Keratinocyte (primary cell): ENCODE data around the gene TRDN. TPM values are rescaled to one million over a fixed set of nuclear protein-coding genes. Genes with fewer than 3 reads are reported as not detected.

ENCODE experiments used
- DNase-seq: peaks from one replicate; pipeline ENCODE4 v3.0.0-alpha.2; 2011; ENCODE audit warnings: low read depth, missing footprints, low spot score
- FAIRE-seq: peaks from 2 replicates; lab custom pipeline; 2011; peaks lifted over from hg19 to GRCh38; lab: Jason Lieb, UNC
- H2AFZ ChIP-seq: 2 replicates; pipeline ENCODE4 v1.6.0; 2012; ENCODE audit warnings: low read length, control low read depth, inconsistent platforms; ENCODE audit not compliant: control insufficient read depth
- H3K27ac ChIP-seq: 2 replicates; pipeline ENCODE4 v1.5.1; 2011; ENCODE audit warnings: low read length; ENCODE audit not compliant: control insufficient read depth, insufficient read depth
- H3K27me3 ChIP-seq: 3 replicates; pipeline ENCODE4 v1.6.0; 2011; ENCODE audit warnings: low read length; ENCODE audit not compliant: control insufficient read depth, insufficient read depth; ENCODE audit errors: extremely low read depth
- H3K36me3 ChIP-seq, 2 experiments: 2 replicates in 1 of 2; 3 replicates in 1 of 2; pipeline ENCODE4 v1.5.1; 2011; ENCODE audit warnings: low read length in 2 of 2, mild to moderate bottlenecking in 1 of 2; ENCODE audit not compliant: control insufficient read depth in 2 of 2, insufficient read depth in 2 of 2; ENCODE audit errors: extremely low read depth in 1 of 2
- H3K4me1 ChIP-seq: 3 replicates; pipeline ENCODE4 v1.5.1; 2011; ENCODE audit warnings: low read length; ENCODE audit not compliant: control insufficient read depth, insufficient read depth; ENCODE audit errors: extremely low read depth
- H3K4me2 ChIP-seq: 3 replicates; pipeline ENCODE4 v1.6.0; 2011; ENCODE audit warnings: low read depth, low read length; ENCODE audit not compliant: control insufficient read depth, insufficient read depth; ENCODE audit errors: extremely low read depth
- H3K4me3 ChIP-seq, 3 experiments: fragments of 200-600 bp in 1 of 3; sonication (generic) in 1 of 3; 2 replicates in 2 of 3; 3 replicates in 1 of 3; pipeline ENCODE4 v1.5.1; 2011 to 2016; ENCODE audit warnings: low read length in 3 of 3, mild to moderate bottlenecking in 3 of 3, control low read depth in 2 of 3, inconsistent platforms in 1 of 3, low read depth in 1 of 3, mixed read lengths in 1 of 3, mixed run types in 1 of 3, moderate library complexity in 1 of 3; ENCODE audit not compliant: control insufficient read depth in 2 of 3, insufficient read depth in 2 of 3; ENCODE audit errors: extremely low read depth in 1 of 3
- H3K79me2 ChIP-seq: 2 replicates; pipeline ENCODE4 v1.6.0; 2012; ENCODE audit warnings: low read length; ENCODE audit not compliant: control insufficient read depth, insufficient read depth
- H3K9ac ChIP-seq: 3 replicates; pipeline ENCODE4 v1.6.0; 2011; ENCODE audit warnings: low read length; ENCODE audit not compliant: control insufficient read depth, insufficient read depth; ENCODE audit errors: extremely low read depth
- H3K9me1 ChIP-seq: 3 replicates; pipeline ENCODE4 v1.6.0; 2011; ENCODE audit warnings: low read length; ENCODE audit not compliant: control insufficient read depth, insufficient read depth; ENCODE audit errors: extremely low read depth
- H3K9me3 ChIP-seq: 2 replicates; pipeline ENCODE4 v1.5.1; 2012; ENCODE audit warnings: low read depth, low read length; ENCODE audit not compliant: control insufficient read depth
- H4K20me1 ChIP-seq: 3 replicates; pipeline ENCODE4 v1.6.0; 2011; ENCODE audit warnings: low read length; ENCODE audit not compliant: control insufficient read depth, insufficient read depth; ENCODE audit errors: extremely low read depth
- EZH2 ChIP-seq: IDR thresholded peaks from one replicate; pipeline ENCODE4 v1.6.1; 2012; ENCODE audit warnings: inconsistent platforms, mild to moderate bottlenecking, low read length, moderate library complexity
- dilution Hi-C: fragments of 300-500 bp; cut with MboI; formaldehyde crosslinking; loops from one replicate; pipeline ENCODE4 v1.7.0; 2020; ENCODE audit warnings: low sequenced_read_pairs; ENCODE audit not compliant: extremely low pct_ligation_motif_present
- polyA plus RNA-seq, 5 experiments: library from polyadenylated mRNA; depleted of rRNA in 3 of 5; stranded (reverse) in 3 of 5; stranded (forward) in 1 of 5; unstranded in 1 of 5; fragments of >200 nt; gene quantifications; 1 replicate in 1 of 5; 2 replicates in 3 of 5; 3 replicates in 1 of 5; pipeline versions ENCODE4 v1.2.1 to v1.2.3, GENCODE V29; 2011 to 2012; ENCODE audit warnings: missing spikeins in 2 of 5, low read depth in 1 of 5, low replicate concordance in 1 of 5
- TF ChIP-seq, protein P1 (sequence below), 3 experiments: IDR thresholded peaks in 1 of 3; conservative IDR thresholded peaks in 1 of 3; optimal IDR thresholded peaks in 1 of 3; 2 replicates in 2 of 3; 3 replicates in 1 of 3; pipeline versions ENCODE3 to v1.5.1; 2011; ENCODE audit warnings: low read length in 3 of 3, mild to moderate bottlenecking in 3 of 3, moderate library complexity in 2 of 3, control low read depth in 1 of 3, inconsistent platforms in 1 of 3; ENCODE audit not compliant: insufficient read depth in 2 of 3; ENCODE audit errors: extremely low read depth in 1 of 3

The TRDN gene
- polyA plus RNA-seq, 1 donor (not counting 4 experiments of a cell fraction or from before 2014, with no cell fraction given): not detected

DNA sequence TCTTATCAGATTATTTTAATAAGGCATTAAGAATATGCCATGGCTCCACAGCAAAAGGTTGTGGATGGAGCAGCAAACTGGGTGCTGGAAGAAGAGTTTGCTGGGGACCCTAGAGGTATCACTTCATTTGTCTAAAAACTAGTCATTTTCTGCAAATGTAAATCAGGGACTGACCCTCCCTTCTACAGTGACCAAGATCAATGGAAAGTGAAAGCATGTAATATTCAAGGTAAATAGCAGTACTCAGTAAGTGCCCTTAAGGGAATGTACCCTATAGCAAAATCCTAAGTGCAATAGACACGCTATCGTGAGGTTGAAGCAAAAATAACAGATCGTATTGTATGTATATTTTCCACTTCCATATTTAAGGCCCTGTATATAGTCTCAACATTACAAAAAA is 38.7 kb downstream of the TRDN start:
- Histone ChIP-seq H4K20me1 (no peaks in the 10 kb centered on the region), H3K27me3 (no peaks in the 10 kb centered on the region), H2AFZ (no peak overlapping the region), H3K4me3 (no peak overlapping the region), H3K4me2 (no peak overlapping the region), H3K9me1 (no peaks in the 10 kb centered on the region), H3K9ac (no peak overlapping the region), H3K9me3 (no peaks in the 10 kb centered on the region), H3K79me2 (no peaks in the 10 kb centered on the region), H3K36me3 (no peaks in the 10 kb centered on the region), H3K27ac (no peak overlapping the region), H3K4me1 (no peaks in the 10 kb centered on the region)
- TF ChIP-seq EZH2: no peak
- TF ChIP-seq, protein P1, sequence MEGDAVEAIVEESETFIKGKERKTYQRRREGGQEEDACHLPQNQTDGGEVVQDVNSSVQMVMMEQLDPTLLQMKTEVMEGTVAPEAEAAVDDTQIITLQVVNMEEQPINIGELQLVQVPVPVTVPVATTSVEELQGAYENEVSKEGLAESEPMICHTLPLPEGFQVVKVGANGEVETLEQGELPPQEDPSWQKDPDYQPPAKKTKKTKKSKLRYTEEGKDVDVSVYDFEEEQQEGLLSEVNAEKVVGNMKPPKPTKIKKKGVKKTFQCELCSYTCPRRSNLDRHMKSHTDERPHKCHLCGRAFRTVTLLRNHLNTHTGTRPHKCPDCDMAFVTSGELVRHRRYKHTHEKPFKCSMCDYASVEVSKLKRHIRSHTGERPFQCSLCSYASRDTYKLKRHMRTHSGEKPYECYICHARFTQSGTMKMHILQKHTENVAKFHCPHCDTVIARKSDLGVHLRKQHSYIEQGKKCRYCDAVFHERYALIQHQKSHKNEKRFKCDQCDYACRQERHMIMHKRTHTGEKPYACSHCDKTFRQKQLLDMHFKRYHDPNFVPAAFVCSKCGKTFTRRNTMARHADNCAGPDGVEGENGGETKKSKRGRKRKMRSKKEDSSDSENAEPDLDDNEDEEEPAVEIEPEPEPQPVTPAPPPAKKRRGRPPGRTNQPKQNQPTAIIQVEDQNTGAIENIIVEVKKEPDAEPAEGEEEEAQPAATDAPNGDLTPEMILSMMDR (optimal IDR thresholded peaks at IDR 0.05 in 1 of 3, IDR thresholded peaks at IDR 0.05 in 1 of 3, conservative IDR thresholded peaks at IDR 0.05 in 1 of 3; ENCODE audit: extremely low read depth in 1 of 3, insufficient read depth in 2 of 3, low read length in 3 of 3): no peak
- dilution Hi-C loops: no loop called here
- no peak for DNase-seq
- no peak for FAIRE-seq

DNA sequence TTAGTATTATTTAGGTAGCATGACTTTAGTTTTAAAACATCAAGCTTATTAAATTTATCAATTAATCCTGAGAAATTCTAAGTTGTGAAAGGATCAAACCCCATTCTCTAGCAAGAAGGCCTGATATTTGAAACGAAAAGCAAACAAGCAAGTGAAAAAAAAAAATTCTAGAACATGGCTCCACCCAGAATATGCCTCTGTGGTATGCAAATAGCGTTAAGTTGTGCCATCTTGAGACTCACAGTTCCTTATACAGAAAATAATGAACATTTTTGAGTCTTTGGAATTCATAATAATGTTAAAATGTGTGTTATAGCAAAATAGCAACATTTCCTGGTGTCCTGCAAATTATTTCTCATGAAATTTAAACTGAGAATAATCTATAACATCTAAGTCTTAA is 42.0 kb downstream of the TRDN start:
- Histone ChIP-seq H3K9ac (no peak overlapping the region), H3K4me1 (no peaks in the 10 kb centered on the region), H3K27ac (no peak overlapping the region), H3K9me1 (no peaks in the 10 kb centered on the region), H3K4me2 (no peak overlapping the region), H4K20me1 (no peaks in the 10 kb centered on the region), H3K79me2 (no peaks in the 10 kb centered on the region), H3K4me3 (no peak overlapping the region), H2AFZ (no peak overlapping the region), H3K27me3 (no peaks in the 10 kb centered on the region), H3K9me3 (no peaks in the 10 kb centered on the region), H3K36me3 (no peaks in the 10 kb centered on the region)
- TF ChIP-seq EZH2: no peak
- TF ChIP-seq, protein P1 (optimal IDR thresholded peaks at IDR 0.05 in 1 of 3, IDR thresholded peaks at IDR 0.05 in 1 of 3, conservative IDR thresholded peaks at IDR 0.05 in 1 of 3; ENCODE audit: extremely low read depth in 1 of 3, insufficient read depth in 2 of 3, low read length in 3 of 3): no peak
- DNase-seq (no peak), FAIRE-seq (no peak)
- dilution Hi-C loops: no loop called here
